ENCODE measurements around the gene HNRNPA3.

Gene HNRNPA3

GRCh38 chr2:177221970-177222369 is 9.4 kb downstream of the HNRNPA3 start:
- TF ChIP-seq EP300 (IDR thresholded peaks at IDR 0.05; ENCODE audit: borderline replicate concordance) (no peak), EGR1 (IDR thresholded peaks at IDR 0.05) (no peak), TCF12 (IDR thresholded peaks at IDR 0.05; ENCODE audit: low read depth) (no peak), YY1 (IDR thresholded peaks at IDR 0.05; ENCODE audit: low read depth) (no peak), REST (IDR thresholded peaks at IDR 0.05; ENCODE audit: low read depth) (no peak), FOXM1 (IDR thresholded peaks at IDR 0.05; ENCODE audit: borderline replicate concordance, low read depth) (no peak), USF1 (IDR thresholded peaks at IDR 0.05) (no peak), NFIC (IDR thresholded peaks at IDR 0.05) (no peak), MAX (IDR thresholded peaks at IDR 0.05) (no peak), ZBTB7A (IDR thresholded peaks at IDR 0.05; ENCODE audit: low read depth) (no peak)

- TF ChIP-seq REST (IDR thresholded peaks at IDR 0.05; ENCODE audit: low read depth), result no peak
- no peak for TF ChIP-seq USF1 (IDR thresholded peaks at IDR 0.05)
- TF ChIP-seq FOXM1 (IDR thresholded peaks at IDR 0.05; ENCODE audit: borderline replicate concordance, low read depth), result no peak
- TF ChIP-seq YY1 (IDR thresholded peaks at IDR 0.05; ENCODE audit: low read depth), result no peak
- TF ChIP-seq ZBTB7A (IDR thresholded peaks at IDR 0.05; ENCODE audit: low read depth), result no peak
- TF ChIP-seq TEAD4 (IDR thresholded peaks at IDR 0.05), result no peak
- no peak for TF ChIP-seq MAX (IDR thresholded peaks at IDR 0.05)
- TF ChIP-seq EGR1 (IDR thresholded peaks at IDR 0.05), result no peak
Measured at GRCh38 chr2:177225965-177226360, 13.4 kb downstream of the HNRNPA3 start.

- TF ChIP-seq TEAD4 (IDR thresholded peaks at IDR 0.05) (no peak), FOXM1 (IDR thresholded peaks at IDR 0.05; ENCODE audit: borderline replicate concordance, low read depth) (no peak), ZBTB7A (IDR thresholded peaks at IDR 0.05; ENCODE audit: low read depth) (no peak), CREB1 (IDR thresholded peaks at IDR 0.05; ENCODE audit: low read depth) (no peak), RAD21 (IDR thresholded peaks at IDR 0.05; ENCODE audit: low read depth) (no peak), REST (IDR thresholded peaks at IDR 0.05; ENCODE audit: low read depth) (no peak)
Measured at GRCh38 chr2:177229442-177230242, 17.0 kb downstream of the HNRNPA3 start.

GRCh38 chr2:177231270-177231669 is 18.7 kb downstream of the HNRNPA3 start:
- TF ChIP-seq CREB1 (IDR thresholded peaks at IDR 0.05; ENCODE audit: low read depth) (no peak), TEAD4 (IDR thresholded peaks at IDR 0.05) (no peak), EGR1 (IDR thresholded peaks at IDR 0.05) (no peak), ZBTB7A (IDR thresholded peaks at IDR 0.05; ENCODE audit: low read depth) (no peak), USF1 (IDR thresholded peaks at IDR 0.05) (no peak), CEBPB (IDR thresholded peaks at IDR 0.05) (no peak), YY1 (IDR thresholded peaks at IDR 0.05; ENCODE audit: low read depth) (no peak), NFIC (IDR thresholded peaks at IDR 0.05) (no peak), TAF1 (IDR thresholded peaks at IDR 0.05; ENCODE audit: low read depth) (no peak), TCF12 (IDR thresholded peaks at IDR 0.05; ENCODE audit: low read depth) (no peak), EP300 (IDR thresholded peaks at IDR 0.05; ENCODE audit: borderline replicate concordance) (no peak), FOXM1 (IDR thresholded peaks at IDR 0.05; ENCODE audit: borderline replicate concordance, low read depth) (no peak), MAX (IDR thresholded peaks at IDR 0.05) (no peak), REST (IDR thresholded peaks at IDR 0.05; ENCODE audit: low read depth) (no peak), RAD21 (IDR thresholded peaks at IDR 0.05; ENCODE audit: low read depth) (no peak)
